Thyroid gland (tissue), 4 donors: Measurements from ENCODE around the gene EIF3M. TPM values are rescaled to one million over a fixed set of nuclear protein-coding genes. Genes with fewer than 3 reads are reported as not detected.
"Not testable (repeated sequence)": the region's sequence is repeated elsewhere in the genome, so short reads cannot be mapped to it uniquely, and the experiment has no call there.

Source experiments
- DNase-seq, 2 donors: peaks; one replicate each; pipeline ENCODE4 v3.0.0-alpha.2; 2019
- H3K27ac ChIP-seq, 3 donors: fragments of 200-600 bp; sonication (generic); 1 replicate in 2 of 3; 2 replicates in 1 of 3; pipeline ENCODE4 v1.5.1; 2016 to 2019; ENCODE audit warnings: mild to moderate bottlenecking in 1 of 3, moderate library complexity in 1 of 3
- H3K27me3 ChIP-seq: fragments of 200-600 bp; sonication (generic); one replicate; pipeline ENCODE4 v1.5.1; 2019
- H3K36me3 ChIP-seq, 2 donors: fragments of 200-600 bp; sonication (generic); one replicate each; pipeline ENCODE4 v1.5.1; 2016 to 2019
- H3K4me1 ChIP-seq, 2 donors: fragments of 200-600 bp; sonication (generic); one replicate each; pipeline ENCODE4 v1.5.1; 2017 to 2019
- H3K4me3 ChIP-seq, 3 donors: fragments of 200-600 bp; sonication (generic); replicated peaks in 1 of 3; 1 replicate in 2 of 3; 2 replicates in 1 of 3; pipeline ENCODE4 v1.5.1; 2016; ENCODE audit warnings: mild to moderate bottlenecking in 1 of 3
- H3K9me3 ChIP-seq: fragments of 200-600 bp; sonication (generic); one replicate; pipeline ENCODE4 v1.5.1; 2017
- CTCF ChIP-seq, 6 experiments: fragments of 200-600 bp in 3 of 6; fragments of 450-650 bp in 3 of 6; sonication (generic) in 3 of 6; IDR thresholded peaks; one replicate each; pipeline ENCODE4 v1.5.1; 2016 to 2019; ENCODE audit warnings: antibody characterized with exemption in 6 of 6, mild to moderate bottlenecking in 2 of 6, inconsistent platforms in 1 of 6, moderate library complexity in 1 of 6
- POLR2A ChIP-seq, 2 donors: fragments of 450-650 bp; IDR thresholded peaks; one replicate each; pipeline ENCODE4 v1.6.1; 2017; ENCODE audit warnings: antibody characterized with exemption in 2 of 2, mild to moderate bottlenecking in 2 of 2, moderate library complexity in 1 of 2
- WGBS, 2 donors: methylation state at CpG; one replicate each; pipeline ENCODE4 v1.1.5; 2017; 5-methylcytosine and 5-hydroxymethylcytosine counted together
- intact Hi-C: fragments of 100-400 bp; cut with DNase I; formaldehyde crosslinking; loops from one replicate; pipeline ENCODE4 v1.15.1; 2023
- total RNA-seq, 4 donors: library from RNA; depleted of rRNA; stranded (reverse); fragments of >200 nt; gene quantifications; one replicate each; pipeline ENCODE4 v1.2.3, GENCODE V29; 2016

Gene EIF3M
- total RNA-seq, 4 donors from 2014 or later, result 251 to 403 (median 308) TPM

GRCh38 chr11:32606220-32606619 lies 22.6 kb downstream of the EIF3M start:
- no peaks in the 10 kb centered on the region for H3K27me3 ChIP-seq
- DNase-seq, result no peak
- no peaks in the 10 kb centered on the region for H3K9me3 ChIP-seq
- no peak overlapping the region for H3K27ac ChIP-seq
- H3K4me3 ChIP-seq, result no peak overlapping the region
- H3K36me3 ChIP-seq, result peaks cover 22 to 27% of the 10 kb centered on the region in 2 donors
- TF ChIP-seq POLR2A (IDR thresholded peaks at IDR 0.05) (no peak), CTCF (IDR thresholded peaks at IDR 0.05) (no peak)
- no peaks in the 10 kb centered on the region for H3K4me1 ChIP-seq
- intact Hi-C loops, result no loop called here

- intact Hi-C loops, DNase-seq, H3K36me3 ChIP-seq, H3K4me3 ChIP-seq, H3K27ac ChIP-seq, H3K9me3 ChIP-seq, H3K27me3 ChIP-seq, H3K4me1 ChIP-seq: not testable (repeated sequence)
- 96 to 100% methylated on average over 4 of the region's 4 CpGs for WGBS, 2 donors
Observed at GRCh38 chr11:32608826-32609225, 25.2 kb downstream of the EIF3M start.

- Histone ChIP-seq H3K36me3 (no peaks in the 10 kb centered on the region), H3K27ac (no peak overlapping the region), H3K4me1 (no peaks in the 10 kb centered on the region), H3K27me3 (no peaks in the 10 kb centered on the region), H3K9me3 (no peaks in the 10 kb centered on the region), H3K4me3 (no peak overlapping the region)
- TF ChIP-seq POLR2A (IDR thresholded peaks at IDR 0.05) (no peak), CTCF (IDR thresholded peaks at IDR 0.05) (no peak)
- no peak for DNase-seq
- 86 to 89% methylated on average over 3 of the region's 3 CpGs for WGBS, 2 donors
- intact Hi-C loops, result no loop called here
Observed at GRCh38 chr11:32610797-32611352, 27.2 kb downstream of the EIF3M start.

DNA sequence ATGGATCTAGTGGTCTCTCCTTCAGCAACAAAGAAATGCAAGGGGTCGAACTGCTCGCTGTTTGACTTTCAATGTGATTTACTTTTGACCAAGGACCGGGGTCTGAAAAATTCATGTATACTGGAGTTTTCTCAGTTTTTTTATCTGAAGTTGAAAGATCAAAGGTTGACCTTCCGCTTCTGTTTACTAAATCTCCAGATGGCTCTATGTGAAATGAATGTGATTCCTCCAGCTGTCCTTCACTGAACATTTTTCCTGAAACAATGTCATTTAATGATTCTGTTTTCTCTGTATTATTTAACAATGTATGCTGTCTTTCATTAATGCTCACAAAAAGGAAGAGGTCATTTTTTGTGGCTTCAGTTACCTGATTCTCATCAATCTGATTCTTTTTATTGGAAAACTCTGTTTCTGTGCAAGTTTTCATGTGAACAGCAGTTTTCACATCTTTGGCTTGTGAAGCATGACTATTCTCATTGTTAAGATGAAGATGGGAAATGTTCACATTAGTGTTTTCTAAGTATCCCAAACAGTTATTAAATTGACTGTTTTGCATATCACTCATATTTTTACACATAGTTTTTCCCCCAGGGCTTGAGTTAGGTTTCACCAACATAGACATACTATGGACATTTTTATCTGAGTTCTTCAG lies 30.0 kb downstream of the EIF3M start:
- Histone ChIP-seq H3K36me3 (no peaks in the 10 kb centered on the region), H3K27ac (no peak overlapping the region), H3K4me1 (no peaks in the 10 kb centered on the region), H3K4me3 (no peak overlapping the region), H3K9me3 (no peaks in the 10 kb centered on the region), H3K27me3 (no peaks in the 10 kb centered on the region)
- intact Hi-C loops, result no loop called here
- no peak for DNase-seq
- 83 to 87% methylated on average over 4 of the region's 4 CpGs for WGBS, 2 donors
- TF ChIP-seq POLR2A (IDR thresholded peaks at IDR 0.05) (no peak), CTCF (IDR thresholded peaks at IDR 0.05) (no peak)

- intact Hi-C loops, result no loop called here
- no peaks in the 10 kb centered on the region for H3K27me3 ChIP-seq
- no peak for TF ChIP-seq POLR2A (IDR thresholded peaks at IDR 0.05)
- peak in 3 of 6 experiments; percentile 17 to 31 (median 18) for TF ChIP-seq CTCF (IDR thresholded peaks at IDR 0.05)
- no peaks in the 10 kb centered on the region for H3K9me3 ChIP-seq
- DNase-seq, result no peak
- H3K27ac ChIP-seq, result no peak overlapping the region
- no peaks in the 10 kb centered on the region for H3K36me3 ChIP-seq
- no peak overlapping the region for H3K4me3 ChIP-seq
- H3K4me1 ChIP-seq, result no peaks in the 10 kb centered on the region
Observed at GRCh38 chr11:32615422-32615821, 31.8 kb downstream of the EIF3M start.
